Breast epithelium (tissue), 3 donors: ENCODE data around the gene VEZT.
"Not testable (repeated sequence)": the region's sequence is repeated elsewhere in the genome, so short reads cannot be mapped to it uniquely, and the experiment has no call there.

ENCODE experiments used
- POLR2AphosphoS5 ChIP-seq, 3 donors: sonication (generic); formaldehyde crosslinking; IDR thresholded peaks; one replicate each; pipeline ENCODE4 v1.6.1; 2017; ENCODE audit warnings: antibody characterized with exemption in 3 of 3
- TF ChIP-seq, protein P1 (sequence below), 3 donors: fragments of 450-650 bp; IDR thresholded peaks; one replicate each; pipeline ENCODE4 v1.5.1; 2016 to 2017; ENCODE audit warnings: antibody characterized with exemption in 3 of 3, mild to moderate bottlenecking in 3 of 3, moderate library complexity in 3 of 3

DNA sequence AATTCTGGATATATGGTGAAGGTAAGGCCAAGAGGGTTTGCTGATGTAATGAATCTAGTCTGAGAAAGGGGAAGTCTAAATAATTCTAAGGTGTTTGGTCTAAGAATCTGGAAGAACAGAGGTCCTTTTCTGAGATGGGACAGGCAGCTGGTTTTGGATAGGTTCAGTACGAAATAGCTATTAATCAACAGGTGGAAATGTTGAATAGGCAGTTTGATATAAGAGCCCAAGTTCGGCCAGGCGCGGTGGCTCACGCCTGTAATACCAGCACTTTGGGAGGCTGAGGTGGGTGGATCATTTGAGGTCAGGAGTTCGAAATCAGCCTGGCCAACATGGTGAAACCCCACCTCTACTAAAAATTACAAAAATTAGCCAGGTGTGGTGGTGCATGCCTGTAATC is 97.1 kb downstream of the VEZT start:
- TF ChIP-seq, protein P1, sequence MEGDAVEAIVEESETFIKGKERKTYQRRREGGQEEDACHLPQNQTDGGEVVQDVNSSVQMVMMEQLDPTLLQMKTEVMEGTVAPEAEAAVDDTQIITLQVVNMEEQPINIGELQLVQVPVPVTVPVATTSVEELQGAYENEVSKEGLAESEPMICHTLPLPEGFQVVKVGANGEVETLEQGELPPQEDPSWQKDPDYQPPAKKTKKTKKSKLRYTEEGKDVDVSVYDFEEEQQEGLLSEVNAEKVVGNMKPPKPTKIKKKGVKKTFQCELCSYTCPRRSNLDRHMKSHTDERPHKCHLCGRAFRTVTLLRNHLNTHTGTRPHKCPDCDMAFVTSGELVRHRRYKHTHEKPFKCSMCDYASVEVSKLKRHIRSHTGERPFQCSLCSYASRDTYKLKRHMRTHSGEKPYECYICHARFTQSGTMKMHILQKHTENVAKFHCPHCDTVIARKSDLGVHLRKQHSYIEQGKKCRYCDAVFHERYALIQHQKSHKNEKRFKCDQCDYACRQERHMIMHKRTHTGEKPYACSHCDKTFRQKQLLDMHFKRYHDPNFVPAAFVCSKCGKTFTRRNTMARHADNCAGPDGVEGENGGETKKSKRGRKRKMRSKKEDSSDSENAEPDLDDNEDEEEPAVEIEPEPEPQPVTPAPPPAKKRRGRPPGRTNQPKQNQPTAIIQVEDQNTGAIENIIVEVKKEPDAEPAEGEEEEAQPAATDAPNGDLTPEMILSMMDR (IDR thresholded peaks at IDR 0.05): not testable (repeated sequence)
- not testable (repeated sequence) for TF ChIP-seq POLR2AphosphoS5 (IDR thresholded peaks at IDR 0.05)
